HG03135 (cell line): Measurements from ENCODE around the gene RAB3D.
"Not testable (repeated sequence)": the region's sequence is repeated elsewhere in the genome, so short reads cannot be mapped to it uniquely, and the experiment has no call there.

Experiments
- ATAC-seq: cut with Tn5 transposase; IDR thresholded peaks from one replicate; pipeline ENCODE4 v1.9.1; 2021; ENCODE audit warnings: mild to moderate bottlenecking, moderate library complexity; ENCODE audit not compliant: unreplicated experiment

The RAB3D gene, protein sequence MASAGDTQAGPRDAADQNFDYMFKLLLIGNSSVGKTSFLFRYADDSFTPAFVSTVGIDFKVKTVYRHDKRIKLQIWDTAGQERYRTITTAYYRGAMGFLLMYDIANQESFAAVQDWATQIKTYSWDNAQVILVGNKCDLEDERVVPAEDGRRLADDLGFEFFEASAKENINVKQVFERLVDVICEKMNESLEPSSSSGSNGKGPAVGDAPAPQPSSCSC

DNA sequence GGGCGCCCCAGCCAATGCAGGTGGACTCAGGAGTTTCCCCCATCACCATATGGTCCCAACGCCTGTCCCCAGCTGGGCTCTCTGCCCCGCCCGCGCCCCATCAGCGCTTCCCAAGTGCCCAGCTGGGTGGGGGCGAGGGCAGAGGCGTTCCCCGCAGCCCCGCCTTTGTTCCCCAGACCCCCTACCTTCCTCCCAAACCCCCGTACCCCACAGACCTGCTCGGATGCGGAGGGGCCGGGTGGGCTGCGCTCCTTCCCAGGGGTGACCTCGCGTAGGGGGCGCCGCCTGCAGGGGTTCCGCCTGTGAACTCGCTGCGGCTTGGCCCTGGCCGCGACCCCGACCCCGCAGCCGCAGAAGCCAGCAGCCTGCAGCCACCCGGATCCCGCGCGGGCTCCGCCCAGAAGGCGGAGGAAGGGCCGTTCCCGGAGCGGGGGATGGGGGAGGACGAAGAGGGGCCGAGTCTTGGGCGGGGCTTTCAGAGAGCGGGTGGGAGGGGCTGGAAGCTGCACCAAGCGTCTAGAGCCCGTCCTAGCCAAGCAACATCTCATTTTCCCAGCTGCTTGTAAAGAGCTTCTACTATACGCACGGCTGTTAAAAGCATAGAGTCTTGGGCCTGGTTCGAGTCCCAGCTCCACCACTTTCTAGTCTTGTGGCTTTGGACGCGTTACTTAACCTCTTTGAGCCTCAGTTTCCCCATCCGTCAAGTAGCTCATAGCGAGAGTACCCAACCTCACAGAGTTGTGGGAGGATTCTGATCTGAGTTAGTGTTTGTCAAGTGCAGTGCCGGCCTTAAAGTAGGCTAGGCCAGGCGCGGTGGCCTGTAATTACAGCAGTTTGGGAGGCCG, at the start of gene RAB3D:
TSS of gene RAB3D (minus strand) at position 404 of the 845 bp plus-strand sequence. CDS start 2,258 bp downstream, outside the sequence.
- peak; percentile 64 for ATAC-seq

DNA sequence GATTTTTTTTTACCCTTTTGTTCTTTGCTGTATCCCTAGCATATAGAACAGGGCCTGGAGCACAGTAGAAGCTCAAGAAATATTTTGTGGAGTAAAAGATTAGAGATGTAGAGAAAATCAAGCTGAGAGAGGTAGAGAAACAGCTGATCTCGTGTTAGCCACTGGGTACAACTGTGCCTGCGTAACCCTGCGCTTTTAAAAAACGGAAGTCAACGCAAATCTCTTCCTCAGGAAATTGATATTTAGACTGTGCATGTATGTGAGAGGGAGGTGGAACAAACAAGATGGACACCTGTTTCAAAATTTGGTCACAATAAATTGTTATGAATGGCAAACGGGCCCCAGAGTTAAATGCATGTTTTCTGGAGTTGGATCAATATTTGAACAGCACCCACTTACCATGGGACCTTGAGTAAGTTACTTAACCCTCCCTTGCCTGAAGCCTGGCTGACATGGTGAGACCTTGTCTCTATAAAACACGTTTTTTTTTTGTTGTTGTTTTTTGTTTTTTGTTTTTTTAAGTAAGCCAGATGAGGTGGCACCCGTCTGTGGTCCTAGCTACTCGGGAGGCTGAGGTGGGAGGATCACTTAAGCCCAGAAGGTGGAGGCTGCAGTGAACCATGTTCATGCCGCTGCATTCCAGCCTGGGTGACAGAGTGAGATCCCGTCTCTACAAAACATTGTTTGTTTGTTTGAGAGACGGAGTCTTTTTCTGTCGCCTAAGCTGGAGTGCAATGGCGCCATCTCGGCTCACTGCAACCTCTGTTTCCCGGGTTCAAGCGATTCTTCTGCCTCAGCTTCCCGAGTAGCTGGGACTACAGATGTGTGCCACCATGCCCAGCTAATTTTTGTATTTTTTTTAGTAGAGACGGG, 47.9 kb upstream of the RAB3D start:
- ATAC-seq = no peak

DNA sequence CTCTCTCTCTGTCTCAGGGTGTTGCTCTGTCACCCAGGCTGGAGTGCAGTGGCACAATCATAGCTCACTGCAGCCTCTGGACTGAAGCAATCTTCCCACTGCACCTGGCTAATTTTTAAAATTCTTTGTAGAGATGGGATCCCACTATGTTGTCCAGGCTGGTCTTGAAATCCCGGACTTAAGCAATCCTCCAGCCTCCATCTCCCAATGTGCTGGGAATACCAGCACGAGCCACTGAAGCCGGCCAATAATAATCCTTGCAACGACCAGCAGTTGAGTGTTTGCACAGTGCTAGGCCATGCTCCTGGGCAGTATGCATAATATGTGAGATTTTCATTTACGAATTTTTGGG, 45.3 kb upstream of the RAB3D start:
- no peak for ATAC-seq

DNA sequence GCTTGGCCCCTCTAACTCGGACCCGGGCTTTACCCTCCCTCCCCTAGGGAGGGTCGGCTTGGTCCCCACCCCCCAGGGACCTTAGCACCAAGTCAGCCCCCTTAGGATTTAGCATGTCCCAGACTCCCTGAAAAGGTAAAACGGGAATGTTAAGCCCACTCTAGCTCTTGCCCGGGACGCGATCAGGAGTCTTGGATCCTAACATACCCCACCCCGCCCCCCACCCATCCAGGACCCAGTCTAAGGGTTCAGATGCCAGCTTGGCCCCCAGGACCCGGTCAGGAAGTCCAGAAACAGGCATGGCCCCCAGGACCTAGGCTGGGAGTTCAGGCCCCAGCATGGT, 44.2 kb upstream of the RAB3D start:
- no peak for ATAC-seq

DNA sequence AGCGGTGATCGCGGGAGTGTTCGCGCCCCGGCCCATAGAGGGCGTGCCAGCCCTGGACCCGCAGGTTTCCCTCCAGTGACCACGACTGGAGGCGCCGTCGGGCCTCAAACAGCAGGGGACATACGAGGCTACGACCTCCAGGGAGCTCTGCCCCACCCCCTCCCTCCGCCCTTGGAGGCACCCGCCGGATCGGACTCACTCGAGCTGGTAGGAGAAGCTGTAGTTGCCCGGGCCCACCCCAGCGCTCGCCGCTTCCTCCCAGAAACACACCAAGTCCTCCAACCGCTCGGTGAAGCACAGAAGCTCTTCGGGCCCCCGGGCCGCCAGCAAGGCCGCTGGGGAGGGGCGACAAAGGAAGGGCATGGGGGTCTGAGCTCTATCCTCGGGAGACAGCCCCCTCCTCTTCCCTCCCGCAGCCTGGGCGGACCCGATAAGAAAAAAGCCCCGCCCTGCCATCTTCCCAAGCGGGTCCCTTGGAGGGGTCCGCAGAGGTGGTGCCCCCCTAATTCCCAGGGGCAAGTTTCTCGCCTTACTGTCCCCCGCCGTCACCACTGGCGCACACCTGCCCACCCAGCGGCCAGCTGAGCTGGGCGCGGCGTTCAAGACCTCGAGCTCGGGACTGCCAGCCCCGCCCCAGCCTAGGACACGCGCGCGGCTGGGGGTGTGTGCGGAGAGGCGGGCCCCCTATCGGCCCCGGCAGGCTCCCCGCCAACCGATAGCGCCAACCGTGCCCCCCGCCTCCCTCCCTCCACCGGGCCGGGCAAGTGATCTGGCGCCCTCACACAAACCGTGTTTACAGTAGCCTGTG, 43.6 kb upstream of the RAB3D start:
- ATAC-seq = no peak

DNA sequence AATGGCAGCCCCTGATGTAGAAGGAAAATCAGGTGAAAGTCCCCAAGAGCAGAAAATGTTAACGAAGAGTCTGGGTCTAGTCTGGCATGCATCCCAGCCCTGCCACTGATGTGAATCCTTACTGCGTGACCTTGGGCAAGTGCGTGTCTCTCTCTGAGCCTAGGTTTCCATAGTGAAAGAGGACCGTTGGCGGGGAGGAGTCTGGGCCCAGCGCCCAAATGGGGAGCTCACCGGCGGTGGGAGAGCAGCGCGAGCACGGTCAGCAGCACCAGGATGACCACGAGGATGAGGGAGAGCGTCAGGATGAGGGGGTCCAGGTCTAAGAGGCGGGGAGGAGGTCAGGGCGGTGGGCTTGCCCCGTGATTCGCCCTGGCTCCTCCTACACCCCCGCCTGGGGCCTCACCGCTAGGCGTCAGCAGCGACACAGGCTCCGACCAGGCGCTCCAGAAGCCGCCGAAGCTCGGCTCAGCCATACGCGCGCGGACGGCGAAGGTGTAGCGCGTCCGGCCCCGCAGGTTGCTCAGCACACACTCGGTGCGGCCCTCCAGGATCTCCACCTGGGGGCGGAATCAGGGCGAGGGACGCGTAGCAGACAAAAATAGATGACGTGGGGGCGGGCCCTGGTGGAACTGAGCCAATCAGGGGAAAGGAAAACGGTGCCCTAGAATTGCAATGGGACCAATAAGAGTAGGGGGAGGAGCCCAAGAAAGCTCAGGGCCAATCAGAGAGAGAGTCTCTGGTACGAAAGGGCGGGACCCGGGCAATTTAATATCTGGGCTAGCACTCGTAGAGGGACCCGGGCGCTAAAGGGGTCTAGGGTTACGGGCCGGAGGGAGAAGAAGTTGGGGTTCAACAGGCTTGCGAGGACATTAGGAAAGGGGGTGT, 41.4 kb upstream of the RAB3D start:
- ATAC-seq = peak; percentile 67

DNA sequence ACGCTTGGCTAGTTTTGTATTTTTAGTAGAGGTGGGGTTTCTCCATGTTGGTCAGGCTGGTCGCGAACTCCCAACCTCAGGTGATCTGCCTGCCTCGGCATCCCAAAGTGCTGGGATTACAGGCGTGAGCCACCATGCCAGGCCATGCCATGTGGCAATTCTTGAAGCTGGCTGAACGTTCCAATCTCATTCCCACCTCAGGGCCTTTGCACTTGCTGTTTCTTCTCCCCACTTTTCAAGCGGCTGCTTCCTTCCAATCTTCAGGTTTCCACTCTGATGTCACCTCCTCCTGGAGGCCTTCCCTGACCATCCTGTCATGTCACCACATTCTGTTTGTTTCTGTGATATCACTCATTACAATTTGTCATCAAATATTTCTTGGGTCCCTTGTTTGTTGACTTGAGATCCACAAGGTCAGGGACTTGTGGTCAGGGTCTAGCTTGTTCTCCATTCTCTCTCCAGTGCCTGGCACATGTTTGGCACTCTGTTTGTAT, 40.4 kb upstream of the RAB3D start:
- no peak for ATAC-seq

DNA sequence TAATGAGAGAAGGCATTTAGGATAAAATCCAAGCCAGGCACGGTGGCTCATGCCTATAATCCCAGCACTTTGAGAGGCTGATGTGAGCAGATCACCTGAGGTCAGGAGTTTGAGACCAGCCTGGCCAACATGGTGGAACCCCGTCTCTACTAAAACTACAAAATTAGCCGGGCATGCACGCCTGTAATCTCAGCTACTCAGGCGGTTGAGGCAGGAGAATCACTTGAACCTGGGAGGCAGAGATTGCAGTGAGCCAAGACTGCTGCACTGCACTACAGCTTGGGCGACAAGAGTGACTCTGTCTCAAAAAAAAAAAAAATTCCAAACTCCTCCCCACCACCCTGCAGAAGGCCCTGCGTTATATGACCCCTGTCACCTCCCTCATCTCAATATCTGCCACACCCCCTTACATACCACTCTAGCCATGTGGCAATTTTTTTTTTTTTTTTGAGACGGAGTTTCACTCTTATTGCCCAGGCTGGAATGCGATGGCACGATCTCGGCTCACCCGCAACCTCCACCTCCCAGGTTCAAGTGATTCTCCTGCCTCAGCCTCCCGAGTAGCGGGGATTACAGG, 39.9 kb upstream of the RAB3D start:
- ATAC-seq = not testable (repeated sequence)

DNA sequence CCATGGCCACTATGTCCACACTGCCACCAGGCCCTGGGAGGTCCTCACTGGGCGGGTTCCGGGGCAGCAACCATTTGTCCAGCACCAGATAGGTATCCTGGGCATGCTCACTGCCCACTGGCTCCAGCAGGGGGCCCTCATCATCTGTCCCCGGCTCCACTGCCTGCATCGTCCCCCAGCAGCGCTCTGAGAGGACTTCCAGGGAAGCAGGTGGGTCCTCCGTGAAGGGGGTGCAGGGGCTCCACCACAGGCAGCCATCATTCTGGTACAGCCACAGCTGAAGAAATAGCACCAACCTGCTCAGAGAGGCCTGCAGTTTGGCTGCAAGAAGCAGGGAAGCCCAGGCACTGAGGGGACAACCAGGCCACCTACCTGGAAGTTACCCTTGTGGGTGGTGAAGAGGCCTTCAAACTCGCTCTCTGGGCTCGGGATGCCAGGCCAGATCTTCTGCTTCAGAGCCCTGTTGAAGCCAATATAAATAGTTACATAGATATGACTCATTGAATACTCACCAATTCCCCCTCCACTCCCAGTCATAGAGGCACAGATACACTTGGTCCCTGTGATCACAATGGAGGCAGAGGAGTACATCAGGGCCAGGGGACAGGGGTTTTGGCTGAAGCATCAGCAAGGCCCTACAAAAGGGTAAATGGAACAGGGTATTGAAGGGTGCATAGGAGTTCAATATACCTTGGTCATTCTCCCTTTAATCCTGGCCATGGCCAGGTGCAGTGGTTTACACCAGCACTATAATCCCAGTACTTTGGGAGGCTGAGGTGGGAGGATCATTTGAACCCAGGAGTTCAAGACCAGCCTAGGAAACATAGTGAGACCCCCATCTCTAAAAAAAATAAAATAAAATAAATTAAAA, 39.1 kb upstream of the RAB3D start:
- no peak for ATAC-seq

DNA sequence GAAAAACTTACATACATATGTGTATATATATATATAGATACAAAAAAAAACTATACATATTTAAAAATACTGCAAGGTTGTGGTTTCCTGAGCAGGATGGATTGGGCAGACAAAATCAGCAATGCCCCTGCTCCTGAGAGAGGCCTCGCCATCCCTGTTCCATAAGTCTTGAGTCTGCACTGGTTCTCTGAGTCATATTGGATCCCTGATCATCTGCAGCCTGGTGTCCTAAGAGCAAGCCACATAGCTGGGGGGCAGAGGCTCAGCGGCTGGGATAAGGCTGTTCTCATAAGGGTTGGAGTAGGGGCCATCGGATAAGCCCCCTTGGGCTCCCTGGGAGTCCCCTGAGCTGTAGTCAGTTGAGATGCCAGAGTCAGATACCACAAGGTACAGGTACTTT, 38.3 kb upstream of the RAB3D start:
- no peak for ATAC-seq

DNA sequence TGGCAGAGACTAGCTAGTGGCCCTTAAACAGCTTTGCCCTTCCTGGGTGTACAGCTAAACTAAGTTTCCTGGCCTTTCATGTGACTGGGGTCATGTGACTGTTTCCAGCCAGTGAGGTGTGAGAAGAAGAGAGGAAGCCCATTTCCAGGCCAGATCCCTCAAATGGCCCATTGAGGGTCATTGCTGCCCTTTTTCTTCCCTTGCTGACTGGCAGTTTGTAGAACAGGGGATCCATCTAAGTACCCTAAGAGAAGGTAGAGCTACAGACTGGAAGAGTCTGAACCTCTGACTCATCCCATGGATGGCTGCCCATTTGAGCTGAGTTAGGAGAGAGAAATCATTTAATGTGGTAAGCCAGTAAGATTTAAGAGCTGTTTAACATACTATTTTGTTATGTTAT, 37.8 kb upstream of the RAB3D start:
- ATAC-seq = no peak

DNA sequence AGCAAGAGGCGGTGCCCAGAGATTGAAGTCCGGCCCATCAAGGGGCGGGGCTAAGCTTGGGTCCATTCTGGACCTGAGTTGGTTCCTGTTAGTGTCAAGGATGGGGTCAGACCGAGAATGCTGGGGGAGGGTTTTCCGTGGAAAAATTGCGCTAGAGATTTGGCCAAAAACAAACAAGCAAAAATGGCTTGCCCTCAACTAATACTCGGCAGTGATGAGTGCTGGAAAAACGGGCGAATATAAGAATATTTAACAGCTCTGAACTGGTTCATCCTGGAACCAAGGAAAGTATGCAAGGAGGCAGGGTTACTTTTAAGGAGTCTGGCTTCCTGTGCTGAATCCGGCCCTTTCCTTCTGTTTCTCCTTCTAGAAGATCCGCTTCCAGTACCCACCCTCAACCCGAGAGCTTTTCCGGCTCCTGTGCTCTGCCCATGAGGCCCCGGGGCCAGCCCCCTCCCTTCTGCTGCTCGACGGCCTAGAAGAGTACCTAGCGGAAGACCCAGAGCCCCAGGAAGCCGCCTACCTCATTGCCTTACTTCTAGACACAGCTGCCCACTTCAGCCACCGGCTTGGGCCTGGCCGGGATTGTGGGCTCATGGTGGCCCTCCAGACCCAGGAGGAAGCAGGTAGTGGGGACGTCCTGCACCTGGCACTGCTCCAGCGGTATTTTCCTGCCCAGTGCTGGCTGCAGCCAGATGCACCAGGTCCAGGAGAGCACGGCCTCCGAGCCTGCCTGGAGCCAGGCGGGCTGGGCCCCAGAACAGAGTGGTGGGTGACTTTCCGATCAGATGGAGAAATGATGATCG, 35.9 kb upstream of the RAB3D start:
- peak; percentile 27 for ATAC-seq

DNA sequence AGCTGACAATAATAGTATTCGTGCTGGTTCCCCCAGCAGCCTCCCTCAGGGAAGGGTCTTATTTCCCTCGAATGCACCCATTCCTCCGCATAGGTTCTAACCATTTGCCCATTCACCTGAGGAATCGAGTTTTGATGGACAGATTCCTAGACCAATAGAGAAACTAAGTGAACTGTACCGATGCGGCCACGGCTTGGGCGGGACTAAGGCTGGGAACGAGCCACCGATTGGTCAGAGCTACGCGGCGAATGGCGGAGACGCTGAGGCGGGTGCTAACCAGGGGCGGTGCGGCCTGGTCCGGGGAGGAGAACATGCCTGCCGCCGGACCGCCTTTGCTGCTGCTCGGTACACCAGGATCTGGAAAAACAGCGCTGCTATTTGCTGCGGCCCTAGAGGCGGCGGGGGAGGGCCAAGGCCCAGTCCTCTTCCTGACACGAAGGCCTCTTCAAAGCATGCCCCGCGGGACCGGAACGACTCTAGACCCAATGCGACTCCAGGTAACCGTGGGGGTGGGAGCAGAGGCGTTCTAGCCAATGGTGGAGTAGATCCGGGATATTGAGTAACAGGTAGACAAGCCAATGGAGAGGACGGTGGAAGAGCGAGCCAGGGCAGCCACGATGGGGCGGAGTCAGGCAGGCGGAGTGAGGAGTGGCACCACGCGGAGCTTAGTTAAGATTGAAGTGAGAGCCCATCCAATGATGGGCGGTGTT, 35.1 kb upstream of the RAB3D start, which contains the start of gene SWSAP1:
TSS of gene SWSAP1 (plus strand) at position 234 of the 710 bp plus-strand sequence. CDS start at position 249, 15 bp downstream.
- ATAC-seq = peak; percentile 83

DNA sequence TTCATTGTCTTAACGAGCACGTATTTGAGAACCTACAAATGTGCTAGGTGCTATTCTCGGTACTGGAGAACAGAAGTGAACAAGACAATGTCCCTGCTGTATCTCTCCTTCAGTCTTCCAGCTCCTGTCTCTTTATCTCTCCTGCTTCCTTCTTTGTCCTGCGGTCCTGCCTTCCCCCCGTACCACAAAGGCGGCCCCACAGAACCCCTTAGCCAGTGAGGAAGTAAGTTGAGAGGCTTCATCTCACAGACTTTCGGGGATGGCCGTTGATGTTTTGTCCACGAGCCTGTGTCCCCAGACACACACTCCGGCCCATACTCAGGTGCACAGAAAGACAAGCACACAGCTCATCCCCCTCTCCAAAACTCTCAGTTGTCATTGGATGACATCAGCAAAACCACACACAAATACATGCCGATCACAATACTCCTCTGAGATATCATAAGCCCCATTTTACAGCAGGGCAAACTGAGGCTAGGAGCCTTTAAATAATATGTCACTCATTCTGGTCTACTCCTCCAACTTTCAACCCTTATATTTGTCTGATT, 34.5 kb upstream of the RAB3D start:
- ATAC-seq = no peak

DNA sequence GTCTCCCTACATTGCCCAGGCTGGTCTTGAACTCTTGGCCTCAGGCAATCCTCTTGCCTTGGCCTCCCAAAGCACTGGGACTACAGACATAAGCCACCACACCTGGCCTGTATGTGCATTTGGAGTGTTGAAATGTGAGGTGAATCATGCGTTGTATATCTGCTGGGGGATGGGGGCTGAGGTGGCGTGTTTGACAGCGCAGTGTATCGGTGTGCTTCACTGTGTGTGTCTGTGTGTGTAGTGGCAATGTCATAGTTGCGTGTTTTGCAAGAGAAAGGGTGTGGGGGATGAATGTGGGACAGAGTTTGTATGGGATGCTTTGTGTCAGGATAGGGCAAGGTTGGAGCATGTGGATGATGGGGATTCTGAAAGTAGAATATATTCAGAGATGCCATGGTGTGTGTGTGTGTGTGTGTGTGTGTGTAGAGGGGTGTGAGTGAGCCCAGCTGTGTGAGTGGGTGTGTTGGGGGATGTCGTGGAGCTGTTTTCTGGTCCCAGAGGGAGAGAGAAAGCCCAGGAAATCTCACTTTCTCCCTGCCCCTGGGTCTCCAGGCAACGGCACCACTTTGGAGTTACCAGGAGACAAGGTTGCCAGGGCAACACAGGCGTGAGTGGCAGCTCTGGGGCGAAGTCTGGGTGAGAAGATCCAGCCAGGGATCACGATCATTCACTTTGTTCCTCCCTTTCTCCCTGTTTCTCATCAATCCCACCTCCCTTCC, 33.9 kb upstream of the RAB3D start:
- no peak for ATAC-seq

DNA sequence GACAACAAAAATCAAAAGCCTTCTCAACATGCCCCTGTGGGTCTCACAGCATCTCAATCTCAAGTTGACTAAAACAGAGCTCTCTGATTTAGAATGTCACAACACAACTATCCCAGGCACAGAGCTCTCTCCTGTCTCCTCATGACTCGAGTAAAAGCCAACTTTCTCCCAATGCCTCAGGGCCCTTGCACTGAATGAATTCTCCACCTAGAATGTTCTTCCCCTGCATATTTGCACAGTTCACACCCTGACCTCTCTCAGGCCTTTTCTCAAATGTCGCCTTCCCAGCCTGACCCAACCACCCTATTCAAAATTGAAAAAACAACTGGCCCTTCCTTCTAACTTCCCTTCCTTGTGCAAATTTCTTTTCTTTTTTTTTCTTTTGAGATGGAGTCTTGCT, 31.3 kb upstream of the RAB3D start:
- no peak for ATAC-seq
